ENCODE measurements around the gene SBNO2. TPM values are rescaled to one million over a fixed set of nuclear protein-coding genes. Genes with fewer than 3 reads are reported as not detected.
A peak's percentile ranks its signal among the peaks of the same experiment; 100 is the strongest.

Gene SBNO2
- polyA plus RNA-seq, 3 donors = 0.71 to 75.0 (median 2.6) TPM

DNA sequence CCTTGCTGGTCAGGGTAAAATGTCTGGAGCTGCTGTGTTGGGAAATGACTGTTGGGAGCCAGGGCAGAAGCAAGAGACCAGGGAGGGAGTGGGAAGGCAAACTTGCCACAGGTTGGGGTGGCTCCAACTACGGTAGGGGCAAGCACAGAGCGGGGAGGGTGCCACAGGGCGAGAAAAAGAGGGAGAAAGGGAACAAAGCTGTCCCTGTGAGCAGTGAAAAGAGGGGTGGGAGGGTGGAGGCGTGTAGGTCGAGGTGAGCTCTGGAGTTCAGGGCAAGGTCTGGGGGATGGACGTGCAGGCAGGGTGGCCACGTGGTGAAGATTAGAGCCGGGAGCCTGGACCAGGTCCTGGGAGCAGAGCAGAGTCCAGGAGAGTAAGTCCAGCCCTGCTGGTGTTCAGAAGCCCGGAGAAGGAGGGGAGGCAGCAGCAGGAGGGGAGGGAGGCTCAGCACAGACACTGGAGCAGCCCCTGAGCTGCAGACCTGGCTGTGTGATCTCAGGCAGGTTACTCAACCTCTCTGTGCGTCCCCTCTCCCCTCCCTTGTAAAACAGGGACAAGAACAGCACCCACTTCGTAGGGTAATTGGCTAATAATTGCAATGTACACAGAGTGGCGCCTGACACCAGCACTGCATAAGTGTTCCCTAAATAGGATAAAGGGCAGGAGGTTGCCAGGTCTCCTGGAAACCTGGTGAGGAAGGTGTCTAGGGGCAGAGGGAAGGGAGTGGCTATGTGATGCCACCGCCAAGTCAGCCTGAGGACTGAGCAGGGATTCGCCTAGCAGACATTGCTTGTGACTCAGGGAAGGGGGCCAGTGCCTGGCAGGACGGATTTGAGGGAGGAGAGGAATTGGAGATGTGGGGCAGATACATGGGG, 75.7 kb downstream of the SBNO2 start:
- H3K79me2 ChIP-seq (ENCODE audit: insufficient read depth, low read length) = peaks cover 27% of the 10 kb centered on the region
- 91% methylated on average over 13 of the region's 15 CpGs for WGBS (ENCODE audit: insufficient coverage)
- Mint-ChIP-seq H3K4me1 (peaks cover 67% of the 10 kb centered on the region), H3K27ac (peak overlapping the region; percentile 79 to 98 (median 89)), H3K4me3 (no peak overlapping the region), H3K27me3 (ENCODE audit: low read depth in 3 of 3) (peaks cover 0 to 3% (median 0%) of the 10 kb centered on the region in 3 donors), H3K36me3 (peaks cover 5 to 6% of the 10 kb centered on the region in 2 donors), H3K9me3 (peaks cover 7 to 15% (median 13%) of the 10 kb centered on the region in 7 donors)
- peak overlapping the region; percentile 29 for H3K4me2 ChIP-seq (replicated peaks; ENCODE audit: extremely low read depth, low read length, poor library complexity, severe bottlenecking)
- no peak overlapping the region for H2AFZ ChIP-seq (ENCODE audit: insufficient read depth, low read depth, low read length, poor library complexity, severe bottlenecking)
- H3K36me3 ChIP-seq (replicated peaks in 1 of 2; ENCODE audit: control insufficient read depth in 1 of 2, insufficient read depth in 2 of 2, low read length in 2 of 2) = peaks cover 4 to 5% of the 10 kb centered on the region in 2 donors
- peaks cover 16% of the 10 kb centered on the region for H4K20me1 ChIP-seq (ENCODE audit: insufficient read depth, low read length)
- peaks cover 83 to 87% of the 10 kb centered on the region in 2 donors for H3K4me1 ChIP-seq (ENCODE audit: control insufficient read depth in 1 of 2, insufficient read depth in 2 of 2, low read length in 2 of 2)
- H3K27me3 ChIP-seq (ENCODE audit: control insufficient read depth in 2 of 2, insufficient read depth in 2 of 2, low read length in 2 of 2) = no peaks in the 10 kb centered on the region
- intact Hi-C loops (cut with micrococcal nuclease) = no loop called here
- H3K9ac ChIP-seq (ENCODE audit: insufficient read depth, low read length, poor library complexity, severe bottlenecking) = peak overlapping the region; percentile 34
- TF ChIP-seq CTCF (IDR thresholded peaks at IDR 0.05) = no peak
- DNase-seq = no peak
- peaks cover 0 to 12% of the 10 kb centered on the region in 2 donors for H3K9me3 ChIP-seq (replicated peaks in 1 of 2; ENCODE audit: control insufficient read depth in 1 of 2, insufficient read depth in 1 of 2, low read length in 2 of 2)
- peak overlapping the region; percentile 58 to 95 for H3K27ac ChIP-seq (ENCODE audit: low read depth in 1 of 2, low read length in 2 of 2)
- peak overlapping the region in 1 of 3 experiments; percentile 12 for H3K4me3 ChIP-seq (replicated peaks in 1 of 3; ENCODE audit: low read depth in 2 of 3, low read length in 3 of 3)

DNA sequence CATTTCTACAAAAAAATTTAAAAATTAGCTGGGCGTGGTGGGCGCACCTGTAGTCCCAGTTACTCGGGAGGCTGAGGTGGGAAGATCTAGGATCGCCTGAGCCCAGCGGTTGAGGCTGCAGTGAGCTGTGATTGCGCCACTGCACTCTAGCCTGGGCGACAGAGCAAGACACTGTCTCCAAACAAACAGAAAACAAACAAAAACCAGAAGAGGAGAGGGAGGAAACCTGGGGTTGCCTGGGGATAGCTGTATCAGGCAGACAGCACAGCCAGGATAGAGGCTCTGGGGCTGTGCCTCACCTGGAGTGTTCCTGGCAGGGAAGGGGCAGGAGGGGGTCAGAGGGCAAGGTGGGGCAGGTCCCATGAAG, 76.3 kb downstream of the SBNO2 start:
- DNase-seq = peak in 1 of 3 donors; percentile 44
- no peak for TF ChIP-seq CTCF (IDR thresholded peaks at IDR 0.05)
- H3K36me3 ChIP-seq (replicated peaks in 1 of 2; ENCODE audit: control insufficient read depth in 1 of 2, insufficient read depth in 2 of 2, low read length in 2 of 2) = peaks cover 10% of the 10 kb centered on the region in 2 donors
- H3K79me2 ChIP-seq (ENCODE audit: insufficient read depth, low read length) = peaks cover 27% of the 10 kb centered on the region
- H3K4me3 ChIP-seq (replicated peaks in 1 of 3; ENCODE audit: low read depth in 2 of 3, low read length in 3 of 3) = peak overlapping the region in 1 of 3 experiments; percentile 12
- H3K36me3 Mint-ChIP-seq = peaks cover 11 to 12% of the 10 kb centered on the region in 2 donors
- WGBS (ENCODE audit: insufficient coverage) = 67% methylated on average over 5 of the region's 7 CpGs
- H4K20me1 ChIP-seq (ENCODE audit: insufficient read depth, low read length) = peaks cover 22% of the 10 kb centered on the region
- H3K9me3 ChIP-seq (replicated peaks in 1 of 2; ENCODE audit: control insufficient read depth in 1 of 2, insufficient read depth in 1 of 2, low read length in 2 of 2) = peaks cover 0 to 12% of the 10 kb centered on the region in 2 donors
- H3K27ac ChIP-seq (ENCODE audit: low read depth in 1 of 2, low read length in 2 of 2) = peak overlapping the region; percentile 58 to 95
- H3K9ac ChIP-seq (ENCODE audit: insufficient read depth, low read length, poor library complexity, severe bottlenecking) = peak overlapping the region; percentile 34
- intact Hi-C loops (cut with micrococcal nuclease) = no loop called here
- peak overlapping the region; percentile 74 to 98 (median 89) for H3K27ac Mint-ChIP-seq
- peaks cover 78 to 86% of the 10 kb centered on the region in 2 donors for H3K4me1 ChIP-seq (ENCODE audit: control insufficient read depth in 1 of 2, insufficient read depth in 2 of 2, low read length in 2 of 2)
- H3K4me2 ChIP-seq (replicated peaks; ENCODE audit: extremely low read depth, low read length, poor library complexity, severe bottlenecking) = peak overlapping the region; percentile 29
- H2AFZ ChIP-seq (ENCODE audit: insufficient read depth, low read depth, low read length, poor library complexity, severe bottlenecking) = no peak overlapping the region
- H3K27me3 ChIP-seq (ENCODE audit: control insufficient read depth in 2 of 2, insufficient read depth in 2 of 2, low read length in 2 of 2) = no peaks in the 10 kb centered on the region
- peak overlapping the region in 1 of 2 donors; percentile 10 for H3K4me3 Mint-ChIP-seq
- H3K9me3 Mint-ChIP-seq = peaks cover 7 to 15% (median 13%) of the 10 kb centered on the region in 7 donors
- H3K4me1 Mint-ChIP-seq = peaks cover 67% of the 10 kb centered on the region
- peaks cover 0 to 3% (median 0%) of the 10 kb centered on the region in 3 donors for H3K27me3 Mint-ChIP-seq (ENCODE audit: low read depth in 3 of 3)
